Measurements from ENCODE around the gene LYPD8.

LYPD8 gene

GRCh38 chr1:248756636-248757035 lies 1.1 kb upstream of the LYPD8 start:
- Histone ChIP-seq H3K4me1 (ENCODE audit: control insufficient read depth, insufficient read depth, low read length) (no peaks in the 10 kb centered on the region), H3K4me3 (ENCODE audit: low read depth, low read length) (no peak overlapping the region), H3K9me3 (ENCODE audit: control insufficient read depth, insufficient read depth, low read depth, low read length) (no peaks in the 10 kb centered on the region), H3K27ac (ENCODE audit: extremely low read depth, low read depth, low read length) (no peak overlapping the region), H3K36me3 (ENCODE audit: control insufficient read depth in 2 of 2, insufficient read depth in 1 of 2, low read length in 2 of 2) (no peaks in the 10 kb centered on the region)
- POLR2A ChIA-PET = no interaction called here
- TF ChIP-seq ZBTB21 (tag by site-specific recombination; IDR thresholded peaks at IDR 0.05) (no peak), YY1 (tag by site-specific recombination; IDR thresholded peaks at IDR 0.05) (no peak), OSR2 (tag by site-specific recombination; IDR thresholded peaks at IDR 0.05) (no peak), ZNF529 (tag by site-specific recombination; IDR thresholded peaks at IDR 0.05; ENCODE audit: insufficient replicate concordance) (no peak), ZNF292 (tag by site-specific recombination; IDR thresholded peaks at IDR 0.05; ENCODE audit: borderline replicate concordance, low read depth) (no peak), ZNF155 (tag by site-specific recombination; IDR thresholded peaks at IDR 0.05) (no peak), BCL6B (tag by site-specific recombination; IDR thresholded peaks at IDR 0.05) (no peak), PRDM4 (tag by site-specific recombination; IDR thresholded peaks at IDR 0.05) (no peak), GLIS1 (tag by site-specific recombination; IDR thresholded peaks at IDR 0.05) (no peak), ZNF488 (tag by site-specific recombination; IDR thresholded peaks at IDR 0.05) (no peak), ZNF510 (tag by site-specific recombination; IDR thresholded peaks at IDR 0.05; ENCODE audit: insufficient replicate concordance) (no peak), ZNF830 (tag by site-specific recombination; IDR thresholded peaks at IDR 0.05; ENCODE audit: low read depth) (no peak), ZNF133 (tag by site-specific recombination; IDR thresholded peaks at IDR 0.05) (no peak), ZNF600 (tag by site-specific recombination; IDR thresholded peaks at IDR 0.05) (no peak), ZNF2 (tag by site-specific recombination; IDR thresholded peaks at IDR 0.05) (no peak), ZNF513 (tag by site-specific recombination; IDR thresholded peaks at IDR 0.05) (no peak), INSM2 (tag by site-specific recombination; IDR thresholded peaks at IDR 0.05) (no peak)
- CTCF ChIA-PET = no interaction called here

GRCh38 chr1:248756151-248756550 lies 592 bp upstream of the LYPD8 start:
- Histone ChIP-seq H3K4me1 (ENCODE audit: control insufficient read depth, insufficient read depth, low read length) (no peaks in the 10 kb centered on the region), H3K9me3 (ENCODE audit: control insufficient read depth, insufficient read depth, low read depth, low read length) (no peaks in the 10 kb centered on the region), H3K27ac (ENCODE audit: extremely low read depth, low read depth, low read length) (no peak overlapping the region), H3K4me3 (ENCODE audit: low read depth, low read length) (no peak overlapping the region), H3K36me3 (ENCODE audit: control insufficient read depth in 2 of 2, insufficient read depth in 1 of 2, low read length in 2 of 2) (no peaks in the 10 kb centered on the region)
- ChIA-PET CTCF (no interaction called here), POLR2A (no interaction called here)
- no peak for TF ChIP-seq EGR2 (tag by site-specific recombination; IDR thresholded peaks at IDR 0.05; ENCODE audit: low read depth)
- TF ChIP-seq ZBTB8A (tag by site-specific recombination; IDR thresholded peaks at IDR 0.05) = no peak
- no peak for TF ChIP-seq ZNF747 (tag by site-specific recombination; IDR thresholded peaks at IDR 0.05)
- no peak for TF ChIP-seq ZNF768 (tag by site-specific recombination; IDR thresholded peaks at IDR 0.05)
- no peak for TF ChIP-seq GLIS2 (tag by site-specific recombination; IDR thresholded peaks at IDR 0.05)
- TF ChIP-seq ZNF830 (tag by site-specific recombination; IDR thresholded peaks at IDR 0.05; ENCODE audit: low read depth) = no peak
- no peak for TF ChIP-seq ZNF624 (tag by site-specific recombination; IDR thresholded peaks at IDR 0.05)
- TF ChIP-seq ZNF513 (tag by site-specific recombination; IDR thresholded peaks at IDR 0.05) = no peak
- no peak for TF ChIP-seq ZNF692 (tag by site-specific recombination; IDR thresholded peaks at IDR 0.05)
- TF ChIP-seq HOXC10 (CRISPR knock-in tag; IDR thresholded peaks at IDR 0.05) = no peak
- no peak for TF ChIP-seq ZNF629 (tag by site-specific recombination; IDR thresholded peaks at IDR 0.05)
